Measurements from ENCODE around the gene AFF1. TPM values are rescaled to one million over a fixed set of nuclear protein-coding genes. Genes with fewer than 3 reads are reported as not detected.

The AFF1 gene
- polyA plus RNA-seq, 12 donors: 12.8 to 36.0 (median 23.1) TPM; not detected in 1

GRCh38 chr4:87105101-87105845 is 170.5 kb downstream of the AFF1 start:
- no peak for DNase-seq

DNA sequence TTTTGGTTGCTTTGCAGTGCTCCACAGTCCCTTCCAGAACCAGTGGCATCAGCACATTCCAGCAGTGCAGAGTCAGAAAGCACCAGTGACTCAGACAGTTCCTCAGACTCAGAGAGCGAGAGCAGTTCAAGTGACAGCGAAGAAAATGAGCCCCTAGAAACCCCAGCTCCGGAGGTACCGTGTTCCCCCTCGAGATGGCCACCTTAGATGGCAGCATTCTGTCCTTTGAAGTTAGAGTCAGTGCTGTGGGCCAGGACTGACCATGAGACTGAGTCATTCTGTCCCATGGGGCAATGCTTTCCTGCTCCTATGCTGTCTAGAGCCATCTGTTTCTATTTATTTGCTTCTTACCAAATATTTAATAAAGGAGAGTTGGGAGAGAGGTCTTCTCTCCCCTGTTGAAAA is 173.3 kb downstream of the AFF1 start:
- peak; percentile 22 for DNase-seq

DNA sequence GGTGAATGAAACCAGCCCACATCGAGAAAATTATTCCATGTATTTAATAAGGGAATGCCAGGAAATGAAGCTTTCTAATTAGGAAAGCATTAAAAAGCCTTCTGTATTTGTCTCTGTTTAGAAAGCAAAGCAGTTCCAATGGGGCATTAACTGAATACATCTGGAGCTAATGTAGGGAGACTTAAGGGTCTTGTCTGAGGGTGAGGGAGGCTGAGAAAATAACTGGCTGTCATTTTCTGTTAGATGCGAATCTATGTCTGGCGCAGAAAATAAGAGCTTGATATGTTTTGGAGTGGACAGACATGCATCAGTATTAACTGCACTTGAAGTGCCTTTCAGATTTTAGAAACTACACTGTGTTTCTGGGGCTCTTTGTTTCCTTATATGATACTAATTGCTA is 174.3 kb downstream of the AFF1 start:
- no peak for DNase-seq

DNA sequence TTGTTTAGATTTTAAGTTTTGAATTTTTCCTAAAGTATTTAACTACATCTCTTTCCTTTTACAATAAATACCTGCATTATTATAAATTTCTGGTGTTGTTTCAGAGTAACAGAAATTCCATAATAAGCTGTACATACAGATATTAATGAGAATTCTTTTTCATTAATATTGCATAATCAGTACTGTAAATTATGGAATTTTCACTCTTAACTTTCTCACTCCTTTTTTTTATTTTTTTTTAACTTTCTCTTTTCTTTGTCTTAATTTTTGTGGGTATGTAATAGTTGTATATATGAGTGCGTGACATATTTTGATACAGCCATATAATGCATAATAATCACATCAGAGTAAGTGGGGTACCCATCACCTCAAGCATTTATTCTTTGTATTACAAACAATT is 175.1 kb downstream of the AFF1 start:
- no peak for DNase-seq

- no peak for DNase-seq
Measured at GRCh38 chr4:87112063-87112462, 177.3 kb downstream of the AFF1 start.

GRCh38 chr4:87114245-87115062 is 179.6 kb downstream of the AFF1 start:
- DNase-seq: no peak

DNA sequence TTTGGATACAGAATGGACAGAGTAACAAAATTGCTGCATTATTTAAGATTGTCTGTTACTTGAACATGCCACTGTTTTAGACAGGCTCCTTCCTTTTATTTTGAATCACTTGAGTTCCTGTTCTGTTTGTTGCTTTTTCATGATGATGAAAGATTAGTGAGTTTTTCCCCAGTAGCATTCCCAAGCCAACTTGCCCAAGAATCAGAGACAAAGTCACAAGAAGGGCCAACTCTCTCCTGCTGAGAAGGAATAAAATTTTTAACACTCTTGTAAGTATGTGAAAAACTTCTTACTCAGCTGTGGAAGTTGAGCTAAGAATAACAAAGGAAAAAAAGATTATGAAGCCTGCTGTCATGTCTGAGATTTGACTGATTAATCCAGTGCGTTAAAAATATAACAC is 181.4 kb downstream of the AFF1 start:
- no peak for DNase-seq

DNA sequence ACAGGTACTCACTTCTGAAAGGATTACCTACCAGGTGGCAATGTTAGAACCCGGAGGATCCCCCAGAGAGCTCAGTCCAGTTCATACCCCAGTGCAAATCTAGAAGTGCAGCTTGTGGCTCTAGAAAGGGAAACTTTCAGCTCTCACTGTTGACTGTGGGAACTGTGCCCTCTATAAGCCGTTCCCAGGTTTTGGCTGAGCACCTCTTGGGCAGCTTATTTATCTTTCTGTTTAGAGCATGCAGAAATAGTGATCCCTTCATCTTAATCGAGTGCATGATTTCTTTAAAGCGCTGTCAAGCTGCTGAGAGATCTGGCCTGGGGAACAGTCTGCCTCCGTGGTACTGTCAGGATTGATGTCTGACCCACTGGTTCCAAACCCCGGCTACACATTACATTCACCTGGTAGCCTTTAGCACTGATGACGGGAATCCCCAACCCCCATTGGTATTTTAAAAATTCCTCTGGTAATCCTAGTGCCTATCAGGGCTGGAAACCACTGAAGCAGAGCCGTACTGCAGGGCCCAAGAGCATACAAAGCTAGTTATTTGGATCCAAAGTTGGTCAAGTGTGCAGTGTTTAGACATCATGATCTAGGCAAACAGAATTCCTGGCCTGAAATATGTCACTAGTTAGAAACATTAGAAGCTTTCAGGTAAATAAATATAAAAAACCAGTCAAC is 182.4 kb downstream of the AFF1 start:
- no peak for DNase-seq

GRCh38 chr4:87117732-87118075 is 182.9 kb downstream of the AFF1 start:
- DNase-seq: no peak

GRCh38 chr4:87118421-87118820 is 183.6 kb downstream of the AFF1 start:
- DNase-seq: no peak

DNA sequence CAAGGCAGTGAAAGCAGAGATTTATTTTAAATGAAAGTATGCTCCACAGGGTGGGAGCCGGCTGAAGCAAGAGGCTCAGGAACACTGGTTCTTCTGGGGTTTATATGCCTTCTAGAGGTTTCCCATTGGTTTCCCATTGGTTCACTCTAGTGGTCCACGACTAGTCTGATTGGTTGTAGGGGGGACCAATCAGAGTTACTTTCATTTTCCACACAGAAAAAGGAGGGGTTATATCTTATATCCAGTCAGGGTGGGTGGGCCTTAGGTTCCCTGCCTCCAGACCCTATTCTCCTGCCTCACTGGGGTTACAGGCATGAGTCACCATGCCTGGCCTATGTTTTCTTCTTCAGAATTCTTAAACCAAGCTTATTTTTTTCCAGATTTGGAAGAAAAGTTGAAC is 184.0 kb downstream of the AFF1 start:
- DNase-seq: no peak

- DNase-seq: no peak
Measured at GRCh38 chr4:87120010-87120409, 185.2 kb downstream of the AFF1 start.

DNA sequence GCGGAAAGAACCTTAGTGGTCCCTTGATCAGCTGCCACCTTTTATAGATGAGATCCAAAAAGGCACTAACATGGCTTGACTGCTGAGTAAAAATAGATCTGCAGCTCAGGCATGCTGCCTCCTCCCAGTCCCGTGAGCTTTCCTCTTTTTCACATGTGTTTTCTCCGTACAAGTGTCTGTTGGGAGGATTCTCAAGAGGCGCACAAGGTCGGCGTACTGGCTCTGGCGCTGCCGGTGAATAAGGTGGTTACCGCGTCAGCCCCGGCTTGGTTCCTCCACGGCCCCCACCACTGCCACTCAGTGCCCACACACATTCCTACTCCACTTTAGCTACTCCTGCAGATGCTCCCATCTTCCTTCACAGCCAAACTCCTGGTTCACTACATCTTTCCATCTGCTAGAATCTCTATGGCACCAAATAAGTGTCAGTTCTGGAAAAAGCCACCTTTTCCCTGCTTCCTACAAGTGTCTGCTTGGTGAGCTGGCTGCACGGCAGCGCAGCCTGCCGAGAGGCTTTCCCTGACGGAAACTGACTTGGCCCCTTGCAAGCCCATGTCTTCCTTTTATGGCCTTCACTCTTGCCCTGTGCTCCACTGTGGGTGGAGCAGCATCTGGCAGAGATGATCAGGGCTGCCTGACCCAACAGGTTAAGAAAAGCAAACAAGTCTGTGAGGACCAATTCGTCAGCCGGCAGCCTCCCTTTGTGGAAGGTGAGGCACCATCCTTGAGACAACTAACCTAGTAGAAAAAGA is 185.8 kb downstream of the AFF1 start:
- no peak for DNase-seq

DNA sequence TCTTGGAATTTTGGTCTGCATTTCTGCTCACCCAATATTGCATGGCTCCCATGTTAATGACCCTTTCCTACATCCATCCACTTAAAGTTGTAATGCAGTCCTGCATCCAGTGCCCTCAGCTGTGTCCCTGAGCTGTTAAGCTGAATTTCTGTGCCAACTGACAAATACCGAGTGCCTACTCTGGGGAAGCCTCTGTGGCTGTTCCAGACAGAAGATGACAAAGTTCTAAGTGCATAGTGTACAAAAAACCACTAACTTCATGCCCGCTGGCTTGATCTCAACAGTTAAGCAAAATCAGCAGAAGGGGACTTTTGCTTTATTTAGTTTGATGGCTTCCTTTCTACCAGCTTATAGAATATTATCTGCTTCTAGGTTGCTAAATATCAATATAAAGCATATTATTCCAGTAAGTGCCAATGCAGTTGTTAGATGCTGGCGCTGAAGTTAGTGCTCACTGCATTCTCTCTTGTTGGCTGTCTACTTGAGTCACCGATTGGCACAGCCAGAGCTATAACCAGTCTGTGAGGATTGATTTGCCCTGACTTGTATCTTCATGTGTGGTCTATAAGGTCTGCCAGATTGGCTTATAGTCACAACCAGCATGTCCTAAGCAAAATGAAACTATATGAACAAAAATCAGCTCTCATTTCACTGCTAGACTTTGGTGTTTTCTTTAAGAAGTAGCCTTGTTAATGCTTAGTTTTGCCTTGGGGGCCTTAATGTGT is 186.7 kb downstream of the AFF1 start:
- no peak for DNase-seq

DNA sequence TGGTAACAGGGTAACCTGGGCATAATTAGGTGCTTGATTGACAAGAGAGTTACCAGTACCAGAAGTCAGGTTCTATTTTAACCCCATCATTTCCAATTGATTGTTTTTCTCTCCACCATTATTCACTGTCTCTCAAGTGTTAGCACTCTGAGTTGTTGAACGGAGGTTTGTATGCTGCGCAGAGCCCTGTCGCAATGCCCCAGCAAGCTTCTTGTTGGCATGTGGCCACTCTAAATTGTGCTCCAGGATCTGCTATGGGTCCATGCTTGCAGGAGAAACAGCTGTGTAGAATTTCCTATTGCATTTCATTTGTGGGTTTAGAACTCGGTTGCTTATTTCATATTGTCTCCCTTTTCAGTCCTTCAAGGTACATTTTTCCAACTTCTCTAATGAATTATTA is 187.4 kb downstream of the AFF1 start:
- no peak for DNase-seq

DNA sequence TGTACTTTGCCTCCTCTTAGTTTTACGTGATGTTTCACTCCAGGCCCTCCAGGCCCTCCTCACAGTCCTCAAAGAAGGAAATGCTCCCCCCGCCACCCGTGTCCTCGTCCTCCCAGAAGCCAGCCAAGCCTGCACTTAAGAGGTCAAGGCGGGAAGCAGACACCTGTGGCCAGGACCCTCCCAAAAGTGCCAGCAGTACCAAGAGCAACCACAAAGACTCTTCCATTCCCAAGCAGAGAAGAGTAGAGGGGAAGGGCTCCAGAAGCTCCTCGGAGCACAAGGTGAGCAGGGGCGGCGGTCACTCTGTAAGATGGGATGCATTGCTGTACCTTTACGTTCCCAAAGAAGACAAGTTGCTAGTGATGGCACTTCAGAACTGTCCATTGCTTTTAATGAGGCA is 191.2 kb downstream of the AFF1 start:
- no peak for DNase-seq

GRCh38 chr4:87128006-87128705 is 193.3 kb downstream of the AFF1 start:
- no peak for DNase-seq

GRCh38 chr4:87129681-87130080 is 194.9 kb downstream of the AFF1 start:
- no peak for DNase-seq

GRCh38 chr4:87130985-87131703 is 196.3 kb downstream of the AFF1 start:
- no peak for DNase-seq

GRCh38 chr4:87132035-87132434 is 197.2 kb downstream of the AFF1 start:
- DNase-seq: no peak
